ENCODE results near the gene CDH7. TPM values are rescaled to one million over a fixed set of nuclear protein-coding genes. Genes with fewer than 3 reads are reported as not detected.
A peak's percentile ranks its signal among the peaks of the same experiment; 100 is the strongest.

Gene CDH7
- total and polyA plus RNA-seq, 2 of the 13 experiments (the other 11 are each of a cell fraction or from before 2014, with no cell fraction given): not detected

GRCh38 chr18:65725251-65726050 lies 25.4 kb upstream of the CDH7 start (continued):
- no peak for TF ChIP-seq ZFP36L1 (CRISPR knock-in tag; IDR thresholded peaks at IDR 0.05)
- TF ChIP-seq KAT8 (CRISPR knock-in tag; IDR thresholded peaks at IDR 0.05): no peak
- TF ChIP-seq FOSL1 (CRISPR knock-in tag; IDR thresholded peaks at IDR 0.05; ENCODE audit: borderline replicate concordance): no peak
- TF ChIP-seq MAFK (conservative IDR thresholded peaks at IDR 0.05 in 1 of 2, IDR thresholded peaks at IDR 0.05 in 1 of 2; ENCODE audit: low read length in 2 of 2): peak in 1 of 2 experiments; percentile 12; a peak in 1 of 4 replicates
- TF ChIP-seq ZNF841 (CRISPR knock-in tag; IDR thresholded peaks at IDR 0.05; ENCODE audit: borderline replicate concordance): no peak
- TF ChIP-seq ATF7 (IDR thresholded peaks at IDR 0.05): no peak
- no peak for TF ChIP-seq ATF7 (CRISPR knock-in tag; IDR thresholded peaks at IDR 0.05)
- no peak for TF ChIP-seq NCOA1 (CRISPR knock-in tag; IDR thresholded peaks at IDR 0.05)
- TF ChIP-seq REXO4 (CRISPR knock-in tag; IDR thresholded peaks at IDR 0.05; ENCODE audit: borderline replicate concordance): no peak
- no peak for TF ChIP-seq ZNF296 (CRISPR knock-in tag; conservative IDR thresholded peaks at IDR 0.05)
- no peak for TF ChIP-seq SIX1 (CRISPR knock-in tag; IDR thresholded peaks at IDR 0.05; ENCODE audit: borderline replicate concordance)
- no peak for TF ChIP-seq NCOR1 (IDR thresholded peaks at IDR 0.05; ENCODE audit: borderline replicate concordance, low read length)
- peak; percentile 16; the same call in 1 of the 2 replicates for TF ChIP-seq RAD21 (CRISPR knock-in tag; IDR thresholded peaks at IDR 0.05)
- TF ChIP-seq, protein P1, sequence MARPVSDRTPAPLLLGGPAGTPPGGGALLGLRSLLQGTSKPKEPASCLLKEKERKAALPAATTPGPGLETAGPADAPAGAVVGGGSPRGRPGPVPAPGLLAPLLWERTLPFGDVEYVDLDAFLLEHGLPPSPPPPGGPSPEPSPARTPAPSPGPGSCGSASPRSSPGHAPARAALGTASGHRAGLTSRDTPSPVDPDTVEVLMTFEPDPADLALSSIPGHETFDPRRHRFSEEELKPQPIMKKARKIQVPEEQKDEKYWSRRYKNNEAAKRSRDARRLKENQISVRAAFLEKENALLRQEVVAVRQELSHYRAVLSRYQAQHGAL (CRISPR knock-in tag; IDR thresholded peaks at IDR 0.05; ENCODE audit: not compliant biosample characterization): no peak
- peak; percentile 45 for TF ChIP-seq STAG1 (CRISPR knock-in tag; IDR thresholded peaks at IDR 0.05)

Measured in HepG2 (cell line).